GM13977 (cell line): Measurements from ENCODE around the gene LIMS1.

Source experiments
- DNase-seq: peaks from one replicate; pipeline ENCODE4 v3.0.0; 2012; ENCODE audit warnings: low spot score
- CTCF ChIP-seq: IDR thresholded peaks from 2 replicates; pipeline ENCODE4 v1.5.1; 2012; ENCODE audit warnings: mild to moderate bottlenecking, control low read depth; ENCODE audit not compliant: insufficient read depth; ENCODE audit errors: extremely low read depth, missing control alignments
- in situ Hi-C: fragments of 300-500 bp; cut with MboI; formaldehyde crosslinking; loops from one replicate; pipeline ENCODE4 v1.12.0; 2022; ENCODE audit warnings: low sequenced_read_pairs, low pct_unique_long_range_greater_than_20kb, mixed read lengths, inconsistent platforms; ENCODE audit not compliant: unreplicated experiment

Gene LIMS1

GRCh38 chr2:108577099-108577498 is 42.8 kb downstream of the LIMS1 start:
- DNase-seq, result no peak
- in situ Hi-C loops, result loop anchor here (25.0 kb wide), 2 partner anchors 115 to 190 kb away; partner anchors contain the start of gene SULT1C4
- no peak for TF ChIP-seq CTCF

GRCh38 chr2:108579623-108580022 is 45.4 kb downstream of the LIMS1 start:
- no peak for TF ChIP-seq CTCF
- in situ Hi-C loops, result loop anchor here (25.0 kb wide), 2 partner anchors 117 to 192 kb away; partner anchors contain the start of gene SULT1C4
- no peak for DNase-seq

GRCh38 chr2:108580050-108580449 is 45.8 kb downstream of the LIMS1 start:
- in situ Hi-C loops, result loop anchor here (25.0 kb wide), 2 partner anchors 118 to 193 kb away; partner anchors contain the start of gene SULT1C4
- DNase-seq, result no peak
- TF ChIP-seq CTCF, result no peak

- peak; percentile 77 for TF ChIP-seq CTCF
- peak; percentile 63 for DNase-seq
- in situ Hi-C loops, result loop anchor here (25.0 kb wide), 2 partner anchors 122 to 197 kb away; partner anchors contain the start of gene SULT1C4
Measured at GRCh38 chr2:108583903-108584520, 49.7 kb downstream of the LIMS1 start.

GRCh38 chr2:108585436-108585835 is 51.2 kb downstream of the LIMS1 start:
- no peak for DNase-seq
- in situ Hi-C loops, result loop anchor here (25.0 kb wide), 2 partner anchors 123 to 198 kb away; partner anchors contain the start of gene SULT1C4
- TF ChIP-seq CTCF, result no peak

- DNase-seq, result no peak
- no peak for TF ChIP-seq CTCF
- in situ Hi-C loops, result loop anchor here (25.0 kb wide), 2 partner anchors 124 to 199 kb away; partner anchors contain the start of gene SULT1C4
Measured at GRCh38 chr2:108586116-108586515, 51.8 kb downstream of the LIMS1 start.
